Measurements from ENCODE around the gene NDUFA11.

Gene NDUFA11

GRCh38 chr19:5923356-5923755 lies 19.8 kb upstream of the NDUFA11 start:
- Histone ChIP-seq H3K27me3 (ENCODE audit: low read depth, low read length) (no peaks in the 10 kb centered on the region), H4K20me1 (ENCODE audit: insufficient read depth, low read length) (peaks cover 18% of the 10 kb centered on the region), H3K27ac (ENCODE audit: low read length) (no peak overlapping the region), H3K9ac (ENCODE audit: low read length) (no peak overlapping the region), H3K4me3 (ENCODE audit: low read length) (no peak overlapping the region), H3K9me3 (ENCODE audit: insufficient read depth, low read length) (no peaks in the 10 kb centered on the region), H2AFZ (ENCODE audit: low read depth, low read length) (no peak overlapping the region), H3K4me2 (ENCODE audit: low read length) (no peak overlapping the region), H3K4me1 (ENCODE audit: low read length) (peaks cover 15% of the 10 kb centered on the region), H3K79me2 (ENCODE audit: low read length) (no peaks in the 10 kb centered on the region), H3K36me3 (replicated peaks; ENCODE audit: low read depth, low read length) (peaks cover 69% of the 10 kb centered on the region)
- TF ChIP-seq EZH2phosphoT487 (IDR thresholded peaks at IDR 0.05; ENCODE audit: low read depth) (no peak), CTCF (IDR thresholded peaks at IDR 0.05; ENCODE audit: low read depth, low read length) (no peak)

GRCh38 chr19:5922161-5922545 lies 18.6 kb upstream of the NDUFA11 start:
- no peak overlapping the region for H3K4me3 ChIP-seq (ENCODE audit: low read length)
- H3K79me2 ChIP-seq (ENCODE audit: low read length), result no peaks in the 10 kb centered on the region
- no peak overlapping the region for H2AFZ ChIP-seq (ENCODE audit: low read depth, low read length)
- H3K27me3 ChIP-seq (ENCODE audit: low read depth, low read length), result no peaks in the 10 kb centered on the region
- H3K4me1 ChIP-seq (ENCODE audit: low read length), result peaks cover 3% of the 10 kb centered on the region
- H3K4me2 ChIP-seq (ENCODE audit: low read length), result no peak overlapping the region
- peaks cover 10% of the 10 kb centered on the region for H4K20me1 ChIP-seq (ENCODE audit: insufficient read depth, low read length)
- H3K36me3 ChIP-seq (replicated peaks; ENCODE audit: low read depth, low read length), result peaks cover 70% of the 10 kb centered on the region
- no peak overlapping the region for H3K9ac ChIP-seq (ENCODE audit: low read length)
- no peak for TF ChIP-seq CTCF (IDR thresholded peaks at IDR 0.05; ENCODE audit: low read depth, low read length)
- TF ChIP-seq EZH2phosphoT487 (IDR thresholded peaks at IDR 0.05; ENCODE audit: low read depth), result no peak
- no peaks in the 10 kb centered on the region for H3K9me3 ChIP-seq (ENCODE audit: insufficient read depth, low read length)
- no peak overlapping the region for H3K27ac ChIP-seq (ENCODE audit: low read length)

GRCh38 chr19:5921516-5922160 lies 18.0 kb upstream of the NDUFA11 start:
- H4K20me1 ChIP-seq (ENCODE audit: insufficient read depth, low read length), result peaks cover 5% of the 10 kb centered on the region
- TF ChIP-seq EZH2phosphoT487 (IDR thresholded peaks at IDR 0.05; ENCODE audit: low read depth) (no peak), CTCF (IDR thresholded peaks at IDR 0.05; ENCODE audit: low read depth, low read length) (no peak)
- no peak overlapping the region for H3K4me3 ChIP-seq (ENCODE audit: low read length)
- no peak overlapping the region for H3K4me2 ChIP-seq (ENCODE audit: low read length)
- H3K36me3 ChIP-seq (replicated peaks; ENCODE audit: low read depth, low read length), result peaks cover 69% of the 10 kb centered on the region
- H3K27ac ChIP-seq (ENCODE audit: low read length), result no peak overlapping the region
- H3K4me1 ChIP-seq (ENCODE audit: low read length), result no peaks in the 10 kb centered on the region
- no peak overlapping the region for H2AFZ ChIP-seq (ENCODE audit: low read depth, low read length)
- no peaks in the 10 kb centered on the region for H3K9me3 ChIP-seq (ENCODE audit: insufficient read depth, low read length)
- no peak overlapping the region for H3K9ac ChIP-seq (ENCODE audit: low read length)
- no peaks in the 10 kb centered on the region for H3K27me3 ChIP-seq (ENCODE audit: low read depth, low read length)
- H3K79me2 ChIP-seq (ENCODE audit: low read length), result no peaks in the 10 kb centered on the region

GRCh38 chr19:5918463-5919079 lies 15.0 kb upstream of the NDUFA11 start:
- Histone ChIP-seq H3K9me3 (ENCODE audit: insufficient read depth, low read length) (no peaks in the 10 kb centered on the region), H3K27ac (ENCODE audit: low read length) (no peak overlapping the region), H3K79me2 (ENCODE audit: low read length) (no peaks in the 10 kb centered on the region), H4K20me1 (ENCODE audit: insufficient read depth, low read length) (peaks cover 4% of the 10 kb centered on the region; the same call in 1 of the 2 replicates), H3K27me3 (ENCODE audit: low read depth, low read length) (no peaks in the 10 kb centered on the region), H3K4me2 (ENCODE audit: low read length) (no peak overlapping the region), H3K4me1 (ENCODE audit: low read length) (no peaks in the 10 kb centered on the region), H3K36me3 (replicated peaks; ENCODE audit: low read depth, low read length) (peaks cover 62% of the 10 kb centered on the region), H3K4me3 (ENCODE audit: low read length) (no peak overlapping the region), H3K9ac (ENCODE audit: low read length) (no peak overlapping the region), H2AFZ (ENCODE audit: low read depth, low read length) (no peak overlapping the region)
- no peak for TF ChIP-seq EZH2phosphoT487 (IDR thresholded peaks at IDR 0.05; ENCODE audit: low read depth)
- no peak for TF ChIP-seq CTCF (IDR thresholded peaks at IDR 0.05; ENCODE audit: low read depth, low read length)

Measured in OCI-LY3 (cell line).